ENCODE data around the gene TEC.
"Not testable (repeated sequence)": the region's sequence is repeated elsewhere in the genome, so short reads cannot be mapped to it uniquely, and the experiment has no call there.

Gene TEC

DNA sequence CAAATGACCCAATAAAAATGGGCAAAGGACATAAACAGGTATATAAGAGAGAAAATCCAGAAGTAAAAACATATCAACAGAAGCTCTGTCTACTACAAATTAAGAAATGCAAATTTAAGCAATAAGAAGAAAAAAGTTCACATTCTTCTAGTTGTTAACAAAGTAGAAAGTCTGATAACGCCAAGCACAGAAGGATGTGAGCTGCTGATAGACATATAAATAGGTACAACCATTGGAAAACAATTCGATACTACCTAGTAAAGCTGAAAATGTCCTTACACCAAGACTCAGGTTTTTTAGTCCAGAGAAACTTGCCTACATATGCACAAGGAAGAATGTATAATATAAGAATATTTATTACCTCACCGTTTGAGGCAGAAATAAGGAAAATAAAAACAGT lies 35.9 kb upstream of the TEC start:
- ChIA-PET CTCF (interaction anchor here (0.7 to 1.0 kb wide), 2 partner anchors 15 to 285 kb away, joined by 4 to 5 read pairs; no protein-coding TSS in a partner anchor), POLR2A (ENCODE audit: low non-redundant PET) (no interaction called here)
- TF ChIP-seq, protein P1, sequence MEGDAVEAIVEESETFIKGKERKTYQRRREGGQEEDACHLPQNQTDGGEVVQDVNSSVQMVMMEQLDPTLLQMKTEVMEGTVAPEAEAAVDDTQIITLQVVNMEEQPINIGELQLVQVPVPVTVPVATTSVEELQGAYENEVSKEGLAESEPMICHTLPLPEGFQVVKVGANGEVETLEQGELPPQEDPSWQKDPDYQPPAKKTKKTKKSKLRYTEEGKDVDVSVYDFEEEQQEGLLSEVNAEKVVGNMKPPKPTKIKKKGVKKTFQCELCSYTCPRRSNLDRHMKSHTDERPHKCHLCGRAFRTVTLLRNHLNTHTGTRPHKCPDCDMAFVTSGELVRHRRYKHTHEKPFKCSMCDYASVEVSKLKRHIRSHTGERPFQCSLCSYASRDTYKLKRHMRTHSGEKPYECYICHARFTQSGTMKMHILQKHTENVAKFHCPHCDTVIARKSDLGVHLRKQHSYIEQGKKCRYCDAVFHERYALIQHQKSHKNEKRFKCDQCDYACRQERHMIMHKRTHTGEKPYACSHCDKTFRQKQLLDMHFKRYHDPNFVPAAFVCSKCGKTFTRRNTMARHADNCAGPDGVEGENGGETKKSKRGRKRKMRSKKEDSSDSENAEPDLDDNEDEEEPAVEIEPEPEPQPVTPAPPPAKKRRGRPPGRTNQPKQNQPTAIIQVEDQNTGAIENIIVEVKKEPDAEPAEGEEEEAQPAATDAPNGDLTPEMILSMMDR (conservative IDR thresholded peaks at IDR 0.05; ENCODE audit: low read depth): no peak
- no peak overlapping the region for H3K27ac ChIP-seq
- no peak for DNase-seq (ENCODE audit: low spot score)

DNA sequence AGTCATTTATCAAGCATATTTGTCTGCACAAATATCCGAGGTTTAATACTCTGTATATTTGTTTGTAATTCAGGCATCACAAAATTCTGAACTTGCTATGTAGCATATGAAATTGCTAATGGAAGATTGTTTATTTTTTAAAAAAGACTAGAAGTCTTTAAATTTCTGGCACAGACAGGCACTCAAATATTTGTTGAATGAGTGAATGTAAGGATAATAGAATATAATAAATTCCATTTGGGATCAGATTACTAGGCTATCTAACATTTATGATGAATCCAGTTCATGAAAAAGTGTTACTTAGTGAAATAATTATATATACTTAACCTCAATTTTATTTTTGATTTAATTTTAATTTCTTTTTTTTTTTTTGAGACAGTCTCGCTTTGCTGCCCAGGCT lies 30.4 kb upstream of the TEC start:
- no peak for DNase-seq (ENCODE audit: low spot score)
- TF ChIP-seq, protein P1 (conservative IDR thresholded peaks at IDR 0.05; ENCODE audit: low read depth): no peak
- no peak overlapping the region for H3K27ac ChIP-seq
- CTCF ChIA-PET: no interaction called here
- POLR2A ChIA-PET (ENCODE audit: low non-redundant PET): no interaction called here

DNA sequence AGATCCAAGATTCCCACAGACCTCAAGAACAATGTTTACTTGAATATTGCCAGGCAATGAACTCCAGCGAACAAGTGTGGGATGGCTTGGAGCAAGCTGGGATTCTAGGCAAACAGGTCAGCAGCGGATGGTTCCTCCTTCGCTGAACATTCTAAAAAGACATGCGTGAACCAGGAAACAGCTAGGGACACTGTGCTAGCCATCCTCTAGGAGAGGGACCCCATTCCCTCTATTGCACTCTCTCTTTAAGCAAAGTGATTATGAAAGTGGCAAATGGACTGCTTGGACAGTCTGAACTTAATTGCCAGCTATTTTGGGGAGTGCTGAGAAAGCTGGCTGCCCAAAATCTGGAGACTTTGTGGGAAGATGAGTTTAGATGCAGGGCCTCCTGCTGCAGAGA lies 29.9 kb upstream of the TEC start:
- TF ChIP-seq, protein P1 (conservative IDR thresholded peaks at IDR 0.05; ENCODE audit: low read depth): no peak
- no peak overlapping the region for H3K27ac ChIP-seq
- ChIA-PET CTCF (interaction anchor here (0.5 to 1.2 kb wide), 2 partner anchors 9 to 107 kb away, joined by 3 read pairs; no protein-coding TSS in a partner anchor), POLR2A (ENCODE audit: low non-redundant PET) (no interaction called here)
- DNase-seq (ENCODE audit: low spot score): no peak

DNA sequence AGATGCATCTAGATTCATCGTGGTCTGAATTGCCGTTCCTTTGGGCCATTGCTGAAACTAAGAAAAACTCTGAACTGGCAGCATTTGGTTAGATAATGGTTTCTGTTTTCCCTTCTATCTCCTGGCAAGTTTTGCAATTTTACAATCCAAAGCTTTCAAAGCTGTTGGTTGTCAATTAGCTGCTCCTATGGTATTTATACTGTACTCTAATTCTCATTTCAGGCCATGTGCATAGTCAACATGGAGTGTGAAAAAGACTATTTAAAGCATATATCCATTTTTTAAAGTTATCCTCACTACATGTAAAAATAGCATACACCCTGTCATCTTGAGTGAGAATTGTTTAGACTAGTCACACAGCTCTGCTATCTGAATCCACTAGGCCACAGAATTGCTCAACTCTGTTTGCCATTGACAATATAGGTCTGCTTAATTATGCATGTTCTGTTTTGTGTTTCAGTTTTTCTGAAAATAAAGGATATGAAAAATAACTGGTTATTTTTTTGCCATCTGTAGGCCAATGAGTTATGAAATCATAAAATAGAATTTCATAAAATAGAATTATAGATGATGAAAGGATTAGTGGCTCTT lies 27.7 kb upstream of the TEC start:
- POLR2A ChIA-PET (ENCODE audit: low non-redundant PET): no interaction called here
- no peak overlapping the region for H3K27ac ChIP-seq
- TF ChIP-seq, protein P1 (conservative IDR thresholded peaks at IDR 0.05; ENCODE audit: low read depth): no peak
- CTCF ChIA-PET: interaction anchor here (0.6 kb wide), 1 partner anchor 59 kb away, joined by 4 read pairs; no protein-coding TSS in a partner anchor
- no peak for DNase-seq (ENCODE audit: low spot score)

DNA sequence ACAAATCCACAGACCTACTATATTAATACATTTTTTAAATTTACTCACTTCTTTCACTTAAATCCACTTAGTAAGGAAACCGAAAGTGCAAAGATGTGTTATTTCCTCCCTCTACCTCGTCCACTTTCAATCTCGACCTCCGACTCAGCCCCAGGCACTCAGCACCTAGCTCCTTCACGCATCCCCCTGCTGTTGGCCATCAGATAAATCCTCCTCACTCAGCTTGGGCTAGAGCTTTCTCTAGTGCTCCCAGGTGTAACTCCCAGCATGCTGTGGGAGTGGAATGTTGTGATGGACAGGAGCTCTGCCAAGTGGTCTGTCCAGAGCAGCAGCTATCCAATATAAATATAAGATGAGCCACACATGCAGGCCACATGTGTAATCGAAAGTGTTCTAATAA lies 26.7 kb upstream of the TEC start:
- ChIA-PET CTCF (interaction anchor here (0.6 kb wide), 1 partner anchor 237 kb away, joined by 5 read pairs; no protein-coding TSS in a partner anchor), POLR2A (ENCODE audit: low non-redundant PET) (no interaction called here)
- TF ChIP-seq, protein P1 (conservative IDR thresholded peaks at IDR 0.05; ENCODE audit: low read depth): no peak
- no peak overlapping the region for H3K27ac ChIP-seq
- no peak for DNase-seq (ENCODE audit: low spot score)

DNA sequence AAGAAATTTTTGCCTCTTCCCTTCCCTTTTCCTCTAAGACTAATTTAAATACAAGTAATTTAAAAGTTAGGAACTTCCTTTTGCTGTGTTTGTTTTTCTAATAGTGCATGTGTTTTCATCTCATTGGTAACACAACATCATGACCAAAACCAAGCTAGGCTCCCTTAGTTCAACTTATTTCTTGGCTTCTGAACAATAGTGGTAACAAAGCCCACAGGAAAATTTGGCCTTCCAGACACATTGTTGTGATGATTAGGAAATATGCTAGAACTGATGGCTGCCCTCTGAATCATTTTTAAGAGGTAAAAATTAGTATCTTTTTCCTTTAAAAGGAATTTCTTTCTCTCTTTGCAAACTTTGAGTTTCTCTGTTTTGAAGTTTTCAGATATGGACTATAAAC lies 25.5 kb upstream of the TEC start:
- CTCF ChIA-PET: interaction anchor here (0.7 kb wide), 1 partner anchor 28 kb away, joined by 3 read pairs; no protein-coding TSS in a partner anchor
- TF ChIP-seq, protein P1 (conservative IDR thresholded peaks at IDR 0.05; ENCODE audit: low read depth): no peak
- POLR2A ChIA-PET (ENCODE audit: low non-redundant PET): no interaction called here
- no peak overlapping the region for H3K27ac ChIP-seq
- no peak for DNase-seq (ENCODE audit: low spot score)

DNA sequence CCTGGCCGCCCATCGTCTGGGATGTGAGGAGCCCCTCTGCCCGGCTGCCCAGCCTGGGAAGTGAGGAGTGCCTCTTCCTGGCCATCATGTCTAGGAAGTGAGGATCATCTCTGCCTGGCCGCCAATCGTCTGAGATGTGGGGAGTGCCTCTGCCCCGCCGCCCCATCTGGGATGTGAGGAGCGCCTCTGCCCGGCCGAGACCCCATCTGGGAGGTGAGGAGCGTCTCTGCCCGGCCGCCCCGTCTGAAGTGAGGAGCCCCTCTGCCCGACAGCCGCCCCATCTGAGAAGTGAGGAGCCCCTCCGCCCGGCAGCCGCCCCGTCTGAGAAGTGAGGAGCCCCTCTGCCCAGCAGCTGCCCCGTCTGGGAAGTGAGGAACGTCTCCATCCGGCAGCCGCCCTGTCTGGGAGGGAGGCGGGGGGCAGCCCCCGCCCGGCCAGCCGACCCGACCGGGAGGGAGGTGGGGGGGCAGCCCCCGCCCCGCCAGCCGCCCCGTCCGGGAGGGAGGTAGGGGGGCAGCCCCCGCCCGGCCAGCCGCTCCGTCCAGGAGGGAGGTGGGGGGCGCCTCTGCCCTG lies 22.7 kb upstream of the TEC start:
- POLR2A ChIA-PET (ENCODE audit: low non-redundant PET); H3K27ac ChIP-seq; CTCF ChIA-PET; DNase-seq (ENCODE audit: low spot score): not testable (repeated sequence)

All from RWPE1 (cell line).